Measurements from ENCODE around the gene CAND2.

DNA sequence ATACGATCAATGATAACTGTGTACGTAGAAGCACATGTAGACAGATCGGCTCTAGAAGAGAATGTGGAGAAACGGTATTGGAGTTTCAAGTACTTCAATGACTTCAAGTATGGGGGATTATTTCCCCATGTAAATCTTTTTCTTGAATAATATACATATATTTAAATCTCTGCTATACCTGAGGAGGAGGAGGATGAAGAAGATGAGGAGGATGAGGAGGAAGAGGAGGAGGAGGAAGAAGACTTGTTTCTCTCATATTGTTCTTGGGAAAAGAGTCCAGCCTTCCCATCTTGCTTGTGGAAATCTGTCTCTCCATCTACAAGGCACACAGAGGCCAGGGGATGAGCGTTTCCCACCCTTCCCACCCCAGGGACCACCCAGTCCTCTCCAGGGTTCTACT lies 48.0 kb upstream of the CAND2 start:
- no peak for TF ChIP-seq CTCF (IDR thresholded peaks at IDR 0.05)
- TF ChIP-seq POLR2A (IDR thresholded peaks at IDR 0.05): no peak

All from breast epithelium (tissue), 3 donors.